HepG2 (cell line): Measurements from ENCODE around the gene PELI2. TPM values are rescaled to one million over a fixed set of nuclear protein-coding genes. Genes with fewer than 3 reads are reported as not detected.

Experiments
- ATAC-seq: fragments of 200-7000 bp; cut with Tn5 transposase; 3 replicates; pipeline ENCODE4 v1.9.1; 2020; ENCODE audit warnings: mild to moderate bottlenecking, moderate library complexity
- BruUV-seq: library from RNA; stranded (reverse); fragments of 400-500 nt; replicated peaks from 2 replicates; lab custom pipeline; 2021; lab: Mats Ljungman, UMichigan
- CTCF ChIA-PET: fragments of 300-600 bp; formaldehyde crosslinking; extraction: SDS; loops from one replicate; lab custom pipeline; 2021; ENCODE audit warnings: low total read pairs, inconsistent platforms, low intra/inter-chr PET ratio; lab: Yijun Ruan, JAX
- POLR2A ChIA-PET: fragments of 350-600 bp; sonication (Branson Sonifier 250); formaldehyde crosslinking; loops from one replicate; lab custom pipeline; 2020; ENCODE audit warnings: antibody characterized with exemption, inconsistent platforms; lab: Yijun Ruan, JAX
- DNase-seq: peaks from one replicate; pipeline ENCODE4 v3.0.0-alpha.2; 2015; ENCODE audit warnings: low spot score
- FAIRE-seq: peaks from 3 replicates; lab custom pipeline; 2011; peaks lifted over from hg19 to GRCh38; lab: Jason Lieb, UNC
- H2AFZ ChIP-seq: one replicate; pipeline ENCODE4 v1.6.1; 2011; ENCODE audit warnings: low read length, inconsistent platforms
- H3K27ac ChIP-seq: fragments of 300-600 bp; 3 replicates; pipeline ENCODE4 v1.8.0; 2011; ENCODE audit warnings: mixed run types, mild to moderate bottlenecking, mixed read lengths, low read length, inconsistent platforms; ENCODE audit not compliant: insufficient read depth; ENCODE audit errors: extremely low read length
- H3K27me3 ChIP-seq, 2 experiments: fragments of 200-600 bp in 1 of 2; 2 replicates in 1 of 2; 3 replicates in 1 of 2; pipeline versions ENCODE4 v1.6.0 to v1.8.0; 2011; ENCODE audit warnings: low read length in 2 of 2, mild to moderate bottlenecking in 2 of 2, moderate library complexity in 2 of 2, inconsistent platforms in 1 of 2; ENCODE audit not compliant: insufficient read depth in 2 of 2, control insufficient read depth in 1 of 2
- H3K36me3 ChIP-seq, 2 experiments: fragments of 200-600 bp in 1 of 2; replicated peaks in 1 of 2; 2 replicates in 1 of 2; 3 replicates in 1 of 2; pipeline versions ENCODE4 v1.5.1 to v1.8.0; 2011; ENCODE audit warnings: low read length in 2 of 2, inconsistent platforms in 1 of 2; ENCODE audit not compliant: insufficient read depth in 2 of 2, control insufficient read depth in 1 of 2
- H3K4me1 ChIP-seq: 2 replicates; pipeline ENCODE4 v1.5.1; 2012; ENCODE audit warnings: low read length, inconsistent platforms; ENCODE audit not compliant: insufficient read depth
- H3K4me2 ChIP-seq: 2 replicates; pipeline ENCODE4 v1.6.0; 2011; ENCODE audit warnings: low read depth, low read length, inconsistent platforms
- H3K4me3 ChIP-seq, 3 experiments: fragments of 200-600 bp in 1 of 3; sonication (generic), shearing (Covaris generic) in 1 of 3; replicated peaks in 1 of 3; 2 replicates each; pipeline ENCODE4 v1.5.1; 2011 to 2016; ENCODE audit warnings: low read length in 3 of 3, inconsistent platforms in 2 of 3, low read depth in 2 of 3, mild to moderate bottlenecking in 2 of 3, control low read depth in 1 of 3, mixed read lengths in 1 of 3; ENCODE audit not compliant: insufficient read depth in 1 of 3
- H3K79me2 ChIP-seq: one replicate; pipeline ENCODE4 v1.6.1; 2011; ENCODE audit warnings: low read length, inconsistent platforms; ENCODE audit not compliant: insufficient read depth
- H3K9ac ChIP-seq: 2 replicates; pipeline ENCODE4 v1.6.0; 2011; ENCODE audit warnings: mild to moderate bottlenecking, low read depth, low read length, inconsistent platforms; ENCODE audit not compliant: insufficient read depth
- H3K9me3 ChIP-seq: 2 replicates; pipeline ENCODE4 v1.5.1; 2012; ENCODE audit warnings: mild to moderate bottlenecking, low read length
- H4K20me1 ChIP-seq: 2 replicates; pipeline ENCODE4 v1.6.0; 2011; ENCODE audit warnings: inconsistent platforms, mild to moderate bottlenecking, low read length, moderate library complexity; ENCODE audit not compliant: insufficient read depth
- CSRNP1 ChIP-seq: sonication (generic); formaldehyde crosslinking; IDR thresholded peaks from 2 replicates; pipeline ENCODE4 v1.8.1; 2023; ENCODE audit warnings: mild to moderate bottlenecking, missing genetic modification reagents
- ESRRA ChIP-seq: sonication (generic); formaldehyde crosslinking; IDR thresholded peaks from 2 replicates; pipeline ENCODE4 v1.5.1; 2020; ENCODE audit warnings: mild to moderate bottlenecking, low read depth, missing genetic modification reagents
- GABPB1 ChIP-seq: IDR thresholded peaks from 2 replicates; pipeline ENCODE4 v1.6.1; 2016; ENCODE audit warnings: mild to moderate bottlenecking, missing genetic modification reagents, moderate library complexity, missing compliant biosample characterization
- HDAC6 ChIP-seq: fragments of 200-600 bp; sonication (generic); IDR thresholded peaks from 2 replicates; pipeline ENCODE4 v1.7.0; 2017; ENCODE audit warnings: mild to moderate bottlenecking, antibody characterized with exemption, low read length, low read depth
- JUND ChIP-seq: sonication (generic); formaldehyde crosslinking; IDR thresholded peaks from 2 replicates; pipeline ENCODE4 v1.8.0; 2022; ENCODE audit warnings: mild to moderate bottlenecking, missing genetic modification reagents
- KDM5A ChIP-seq: fragments of 200-600 bp; sonication (generic); IDR thresholded peaks from 2 replicates; pipeline ENCODE4 v1.7.0; 2018; ENCODE audit warnings: antibody characterized with exemption, mild to moderate bottlenecking, low read length, borderline replicate concordance
- MED8 ChIP-seq: sonication (generic); formaldehyde crosslinking; IDR thresholded peaks from 2 replicates; pipeline ENCODE4 v1.8.1; 2023; ENCODE audit warnings: mild to moderate bottlenecking, missing genetic modification reagents; ENCODE audit not compliant: insufficient replicate concordance
- MTA1 ChIP-seq: sonication (generic); formaldehyde crosslinking; IDR thresholded peaks from 2 replicates; pipeline ENCODE4 v1.4.0; 2020; ENCODE audit warnings: missing genetic modification reagents, mild to moderate bottlenecking, borderline replicate concordance
- PAWR ChIP-seq: sonication (generic); formaldehyde crosslinking; IDR thresholded peaks from 2 replicates; pipeline ENCODE4 v1.4.0; 2020; ENCODE audit warnings: missing genetic modification reagents, mild to moderate bottlenecking, borderline replicate concordance
- RXRA ChIP-seq: sonication (generic); formaldehyde crosslinking; IDR thresholded peaks from 2 replicates; pipeline ENCODE4 v1.5.1; 2020; ENCODE audit warnings: missing genetic modification reagents
- SPEN ChIP-seq: sonication (generic); formaldehyde crosslinking; IDR thresholded peaks from 2 replicates; pipeline ENCODE4 v1.5.1; 2020; ENCODE audit warnings: low read depth, mild to moderate bottlenecking, missing genetic modification reagents
- ZNF207 ChIP-seq: fragments of 450-650 bp; IDR thresholded peaks from 2 replicates; pipeline ENCODE4 v1.6.1; 2016; ENCODE audit warnings: antibody characterized with exemption, borderline replicate concordance
- WGBS: methylation state at CpG from one replicate; pipeline ENCODE4 v1.1.6; 2017; ENCODE audit warnings: low lambda C conversion rate; 5-methylcytosine and 5-hydroxymethylcytosine counted together
- in situ Hi-C: cut with HindIII; loops from 2 replicates; pipeline ENCODE4 v1.10.0; 2017; ENCODE audit warnings: low pct_unique_long_range_greater_than_20kb; ENCODE audit not compliant: extremely low pct_ligation_motif_present
- intact Hi-C: fragments of 100-400 bp; cut with micrococcal nuclease; formaldehyde crosslinking; loops from one replicate; pipeline ENCODE4 v1.10.0; 2022; ENCODE audit not compliant: unreplicated experiment
- polyA plus RNA-seq, 8 experiments: library from polyadenylated mRNA; depleted of rRNA in 3 of 8; stranded (reverse) in 7 of 8; unstranded in 1 of 8; fragments of >200 nt; fragmentation: Illumina TruSeq in 4 of 8; extraction: Trizol in 4 of 8; gene quantifications; 2 replicates each; pipeline versions ENCODE4 v1.2.1 to v1.2.3, GENCODE V29; 2011 to 2016; ENCODE audit warnings: low read depth in 4 of 8, missing spikeins in 1 of 8, mixed read lengths in 1 of 8; ENCODE audit not compliant: insufficient read depth in 1 of 8
- total RNA-seq, 5 experiments: library from RNA; depleted of rRNA; stranded (reverse); fragments of >200 nt; fragmentation: Illumina TruSeq; extraction: Trizol; gene quantifications; 2 replicates each; pipeline ENCODE4 v1.2.3, GENCODE V29; 2016; ENCODE audit warnings: low read depth in 1 of 5

Gene PELI2
- total and polyA plus RNA-seq, 2 of the 13 experiments (the other 11 are each of a cell fraction or from before 2014, with no cell fraction given): 0.07 TPM; not detected in 1

- ChIA-PET CTCF (no interaction called here), POLR2A (no interaction called here)
- Histone ChIP-seq H2AFZ (no peak overlapping the region), H3K79me2 (no peaks in the 10 kb centered on the region), H3K9me3 (no peaks in the 10 kb centered on the region), H3K4me2 (no peak overlapping the region), H3K36me3 (no peaks in the 10 kb centered on the region), H3K27me3 (peaks cover 0 to 10% of the 10 kb centered on the region in 2 experiments; a peak in 3 of 5 replicates), H3K4me1 (no peaks in the 10 kb centered on the region), H3K4me3 (no peak overlapping the region), H3K27ac (no peak overlapping the region), H3K9ac (no peak overlapping the region), H4K20me1 (no peaks in the 10 kb centered on the region)
- intact Hi-C loops (no loop called here), in situ Hi-C loops (no loop called here)
- BruUV-seq: no TSS peak
- no peak for ATAC-seq
- WGBS: 39% methylated on average over 7 of the region's 7 CpGs
- FAIRE-seq: no peak
- TF ChIP-seq CSRNP1 (CRISPR knock-in tag) (no peak), SPEN (CRISPR knock-in tag) (no peak), HDAC6 (no peak), MED8 (CRISPR knock-in tag) (no peak), KDM5A (no peak), JUND (CRISPR knock-in tag) (no peak), RXRA (CRISPR knock-in tag) (no peak), PAWR (CRISPR knock-in tag) (no peak), ZNF207 (no peak), GABPB1 (no peak), MTA1 (CRISPR knock-in tag) (no peak), ESRRA (CRISPR knock-in tag) (no peak)
- DNase-seq: no peak
Observed at GRCh38 chr14:56137453-56137807, 19.2 kb downstream of the PELI2 start.
